ENCODE results near the gene LRRC23.
"Not testable (repeated sequence)": the region's sequence is repeated elsewhere in the genome, so short reads cannot be mapped to it uniquely, and the experiment has no call there.

The LRRC23 gene

GRCh38 chr12:6908141-6908540, 3.5 kb downstream of the LRRC23 start:
- DNase-seq: not testable (repeated sequence)

GRCh38 chr12:6909421-6910145, 5.0 kb downstream of the LRRC23 start:
- DNase-seq: no peak

GRCh38 chr12:6912164-6912935, 7.7 kb downstream of the LRRC23 start:
- no peak for DNase-seq

- no peak for DNase-seq
Observed at GRCh38 chr12:6914246-6914946, 9.8 kb downstream of the LRRC23 start, which contains the start of gene ENO2. TSS of gene ENO2 (plus strand) at chr12:6914580. CDS start at chr12:6915833, 1,253 bp downstream.

- DNase-seq: no peak
Observed at GRCh38 chr12:6914947-6915788, 10.5 kb downstream of the LRRC23 start.

- no peak for DNase-seq
Observed at GRCh38 chr12:6915789-6916285, 11.2 kb downstream of the LRRC23 start.

GRCh38 chr12:6916426-6917200, 12.0 kb downstream of the LRRC23 start:
- no peak for DNase-seq

GRCh38 chr12:6917491-6918231, 13.0 kb downstream of the LRRC23 start:
- DNase-seq: no peak

- no peak for DNase-seq
Observed at GRCh38 chr12:6919588-6919987, 15.0 kb downstream of the LRRC23 start.

- no peak for DNase-seq
Observed at GRCh38 chr12:6921539-6921938, 16.9 kb downstream of the LRRC23 start.

GRCh38 chr12:6921996-6922946, 17.6 kb downstream of the LRRC23 start:
- DNase-seq: no peak

- DNase-seq: no peak
Observed at GRCh38 chr12:6923003-6923732, 18.5 kb downstream of the LRRC23 start.

- DNase-seq: no peak
Observed at GRCh38 chr12:6923851-6924250, 19.2 kb downstream of the LRRC23 start.

GRCh38 chr12:6925239-6925539, 20.6 kb downstream of the LRRC23 start:
- DNase-seq: no peak

GRCh38 chr12:6925540-6926279, 21.1 kb downstream of the LRRC23 start:
- DNase-seq: no peak

GRCh38 chr12:6927379-6928021, 22.9 kb downstream of the LRRC23 start, which contains the start of gene ATN1:
TSS of gene ATN1 (plus strand) at chr12:6927959. CDS start at chr12:6934002, 6,043 bp downstream.
- DNase-seq: peak; percentile 26

- DNase-seq: no peak
Observed at GRCh38 chr12:6928022-6928702, 23.5 kb downstream of the LRRC23 start.

Measured in GF-D8 (cell line).